Activated CD8-positive, alpha-beta T cell treated with anti-CD3 and anti-CD28 coated beads for 36 hours (primary cell): Measurements from ENCODE around the gene WLS. TPM values are rescaled to one million over a fixed set of nuclear protein-coding genes. Genes with fewer than 3 reads are reported as not detected.

ENCODE experiments used
- ATAC-seq: fragments of 200-7000 bp; cut with Tn5 transposase; one replicate; pipeline ENCODE4 v1.10.0; 2021; ENCODE audit warnings: mild to moderate bottlenecking, moderate library complexity
- CTCF ChIA-PET: fragments of 350-600 bp; sonication (Branson Sonifier 250); formaldehyde crosslinking; loops from one replicate; lab custom pipeline; 2021; ENCODE audit warnings: antibody characterized with exemption; lab: Charles Lee
- POLR2A ChIA-PET: fragments of 350-600 bp; sonication (Branson Sonifier 250); formaldehyde crosslinking; loops from one replicate; lab custom pipeline; 2021; ENCODE audit warnings: antibody characterized with exemption; lab: Charles Lee
- DNase-seq: peaks from one replicate; pipeline ENCODE4 v3.0.0-alpha.2; 2020
- H3K27ac Mint-ChIP-seq: one replicate; pipeline ENCODE4 v1.8.0; 2021; ENCODE audit warnings: mild to moderate bottlenecking, mixed read lengths
- H3K27me3 Mint-ChIP-seq: one replicate; pipeline ENCODE4 v1.8.0; 2021; ENCODE audit warnings: mixed read lengths
- H3K36me3 Mint-ChIP-seq: one replicate; pipeline ENCODE4 v1.8.0; 2021; ENCODE audit warnings: low read depth, mixed read lengths
- H3K4me1 Mint-ChIP-seq: one replicate; pipeline ENCODE4 v1.8.0; 2021; ENCODE audit warnings: low read depth, mixed read lengths
- H3K4me3 Mint-ChIP-seq: one replicate; pipeline ENCODE4 v1.8.0; 2021; ENCODE audit warnings: mild to moderate bottlenecking, moderate library complexity, mixed read lengths
- H3K9me3 Mint-ChIP-seq: one replicate; pipeline ENCODE4 v1.8.0; 2021; ENCODE audit warnings: mixed read lengths
- CTCF ChIP-seq: fragments of 200-600 bp; IDR thresholded peaks from one replicate; pipeline ENCODE4 v1.8.0; 2022; ENCODE audit warnings: antibody characterized with exemption, mild to moderate bottlenecking
- intact Hi-C: fragments of 100-400 bp; cut with micrococcal nuclease; formaldehyde crosslinking; loops from one replicate; pipeline ENCODE4 v1.10.0; 2022
- total RNA-seq, 2 experiments: library from RNA; stranded (reverse); gene quantifications; one replicate each; pipeline ENCODE4 v1.2.3, GENCODE V29; 2021

WLS gene
- total RNA-seq, 2 experiments from 2014 or later, result not detected

DNA sequence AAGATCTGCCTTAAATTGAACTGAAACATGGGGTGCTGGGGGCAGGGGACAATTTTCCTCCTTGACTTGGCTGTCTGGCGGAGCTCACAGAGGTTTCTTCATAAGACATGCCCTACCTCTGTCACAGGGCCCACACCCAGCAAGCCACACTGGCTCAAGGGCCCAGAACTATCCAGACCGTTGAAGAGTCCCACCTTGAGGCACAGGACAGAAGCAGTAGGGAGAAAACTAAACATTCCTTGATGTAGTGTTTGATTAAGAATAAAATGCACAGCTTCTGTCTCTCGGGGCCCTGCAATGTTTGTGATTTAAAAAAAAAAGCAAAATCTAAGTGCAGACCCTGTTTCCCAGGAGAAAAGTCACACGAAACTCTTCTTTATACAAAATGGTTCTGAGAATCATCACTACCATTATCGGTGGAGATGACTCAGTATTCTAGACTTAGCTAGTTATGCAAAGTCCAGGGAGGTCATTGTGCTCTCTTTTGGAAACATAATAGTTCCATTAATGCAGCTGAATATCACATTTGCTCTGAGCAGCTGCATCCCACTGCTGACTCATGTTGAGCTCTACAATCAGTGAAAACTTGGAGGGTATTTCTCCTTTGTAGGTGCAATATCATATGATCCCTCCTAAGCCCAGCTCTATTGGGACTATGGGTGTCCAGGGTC lies 128.3 kb downstream of the WLS start:
- TF ChIP-seq CTCF, result no peak
- DNase-seq, result no peak
- Mint-ChIP-seq H3K27ac (no peak overlapping the region), H3K4me3 (no peak overlapping the region), H3K27me3 (peaks cover 5% of the 10 kb centered on the region), H3K36me3 (no peaks in the 10 kb centered on the region), H3K4me1 (no peaks in the 10 kb centered on the region), H3K9me3 (no peaks in the 10 kb centered on the region)
- intact Hi-C loops, result no loop called here
- POLR2A ChIA-PET, result no interaction called here
- CTCF ChIA-PET, result interaction anchor here (1.1 to 1.2 kb wide), 2 partner anchors 11 to 15 kb away, joined by 3 read pairs; no protein-coding TSS in a partner anchor
- ATAC-seq, result no peak

DNA sequence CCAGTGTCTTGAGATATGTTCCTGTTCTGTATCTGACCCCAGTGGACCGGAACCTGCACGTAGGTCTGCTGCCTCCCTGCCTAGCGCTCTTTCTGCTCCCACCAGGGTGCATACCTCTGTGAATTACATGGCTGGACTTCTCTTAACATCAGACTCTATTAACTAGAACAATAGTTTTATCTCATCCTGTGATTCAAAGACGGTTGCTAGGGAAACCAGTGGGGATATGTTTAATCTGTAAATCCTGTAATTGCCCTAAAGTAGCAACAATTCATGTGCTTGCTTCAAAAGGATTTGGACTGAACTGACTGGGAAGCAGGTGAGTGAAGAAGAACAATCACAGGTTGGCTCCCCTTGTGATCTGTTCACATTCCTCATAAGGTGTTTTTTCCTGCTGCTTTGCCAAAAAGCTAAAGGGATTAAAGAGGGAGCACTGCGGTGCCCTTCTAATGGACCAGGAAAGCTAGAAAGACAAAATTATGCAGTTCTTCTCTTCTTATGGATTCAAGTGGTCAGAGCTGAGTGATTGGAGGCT lies 129.2 kb downstream of the WLS start:
- H3K9me3 Mint-ChIP-seq, result no peaks in the 10 kb centered on the region
- DNase-seq (no peak), ATAC-seq (no peak)
- H3K4me1 Mint-ChIP-seq, result no peaks in the 10 kb centered on the region
- H3K36me3 Mint-ChIP-seq, result no peaks in the 10 kb centered on the region
- no peak overlapping the region for H3K27ac Mint-ChIP-seq
- no peak overlapping the region for H3K4me3 Mint-ChIP-seq
- POLR2A ChIA-PET, result no interaction called here
- peaks cover 5% of the 10 kb centered on the region for H3K27me3 Mint-ChIP-seq
- CTCF ChIA-PET, result interaction anchor here (1.2 kb wide), 1 partner anchor 12 kb away, joined by 3 read pairs; no protein-coding TSS in a partner anchor
- no peak for TF ChIP-seq CTCF
- intact Hi-C loops, result no loop called here

DNA sequence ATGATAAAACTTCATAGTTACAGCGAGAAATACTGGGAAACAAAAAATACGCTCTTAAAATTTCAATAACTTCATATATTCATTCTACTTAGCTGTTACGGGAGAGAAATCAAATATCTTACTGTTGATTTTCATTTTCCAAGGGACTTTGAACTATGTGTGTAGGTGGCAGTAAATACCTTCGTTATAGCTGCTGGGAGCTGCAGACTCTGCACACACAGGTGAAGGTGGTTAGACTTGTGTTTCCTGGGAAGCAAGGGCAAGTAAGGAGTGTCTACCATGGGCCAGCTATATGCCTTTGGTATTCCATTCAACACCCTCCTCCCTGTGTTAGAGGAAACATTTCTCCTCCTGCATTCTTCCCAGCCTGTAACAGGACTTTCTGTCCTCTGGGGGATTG lies 130.5 kb downstream of the WLS start:
- ATAC-seq (no peak), DNase-seq (no peak)
- TF ChIP-seq CTCF, result no peak
- Mint-ChIP-seq H3K9me3 (no peaks in the 10 kb centered on the region), H3K27ac (no peak overlapping the region), H3K4me3 (no peak overlapping the region), H3K4me1 (no peaks in the 10 kb centered on the region), H3K36me3 (no peaks in the 10 kb centered on the region), H3K27me3 (peaks cover 8% of the 10 kb centered on the region)
- ChIA-PET CTCF (interaction anchor here (1.5 kb wide), 1 partner anchor 14 kb away, joined by 3 read pairs; no protein-coding TSS in a partner anchor), POLR2A (no interaction called here)
- intact Hi-C loops, result no loop called here

GRCh38 chr1:68100571-68100970 lies 131.8 kb downstream of the WLS start:
- H3K4me3 Mint-ChIP-seq, result no peak overlapping the region
- CTCF ChIA-PET, result interaction anchor here (0.7 kb wide), 1 partner anchor 233 kb away, joined by 3 read pairs; no protein-coding TSS in a partner anchor
- no peak overlapping the region for H3K27ac Mint-ChIP-seq
- no peak for DNase-seq
- H3K27me3 Mint-ChIP-seq, result peaks cover 8% of the 10 kb centered on the region
- H3K4me1 Mint-ChIP-seq, result no peaks in the 10 kb centered on the region
- POLR2A ChIA-PET, result no interaction called here
- ATAC-seq, result no peak
- intact Hi-C loops, result no loop called here
- no peaks in the 10 kb centered on the region for H3K9me3 Mint-ChIP-seq
- H3K36me3 Mint-ChIP-seq, result no peaks in the 10 kb centered on the region
- no peak for TF ChIP-seq CTCF

GRCh38 chr1:68093737-68094136 lies 138.6 kb downstream of the WLS start:
- CTCF ChIA-PET, result interaction anchor here (0.7 to 1.9 kb wide), 2 partner anchors 23 to 26 kb away, joined by 4 to 8 read pairs; no protein-coding TSS in a partner anchor
- ATAC-seq, result no peak
- peaks cover 3% of the 10 kb centered on the region for H3K27me3 Mint-ChIP-seq

More at GRCh38 chr1:68093737-68094136, 138.6 kb downstream of the WLS start:
- DNase-seq, result no peak
- no peak overlapping the region for H3K27ac Mint-ChIP-seq
- H3K9me3 Mint-ChIP-seq, result no peaks in the 10 kb centered on the region
- H3K4me1 Mint-ChIP-seq, result no peaks in the 10 kb centered on the region
- POLR2A ChIA-PET, result no interaction called here
- intact Hi-C loops, result no loop called here
- no peak for TF ChIP-seq CTCF
- H3K36me3 Mint-ChIP-seq, result no peaks in the 10 kb centered on the region
- H3K4me3 Mint-ChIP-seq, result no peak overlapping the region
